Right lobe of liver (tissue), 6 donors: ENCODE measurements around the gene GIT1. TPM values are rescaled to one million over a fixed set of nuclear protein-coding genes. Genes with fewer than 3 reads are reported as not detected.

ENCODE experiments used
- ATAC-seq, 4 donors: fragments of 200-7000 bp; cut with Tn5 transposase; one replicate each; pipeline ENCODE4 v1.9.1; 2020; ENCODE audit warnings: mild to moderate bottlenecking in 4 of 4, moderate library complexity in 4 of 4
- DNase-seq, 3 donors: peaks; one replicate each; pipeline ENCODE4 v3.0.0-alpha.2; 2020
- H3K27ac ChIP-seq, 3 donors: fragments of 200-600 bp; one replicate each; pipeline ENCODE4 v1.8.0; 2022
- H3K27me3 ChIP-seq, 2 donors: fragments of 200-600 bp; one replicate each; pipeline ENCODE4 v1.8.0; 2022
- H3K36me3 ChIP-seq, 4 donors: fragments of 200-600 bp; sonication (generic) in 1 of 4; one replicate each; pipeline versions ENCODE4 v1.5.1 to v1.8.0; 2017 to 2022; ENCODE audit warnings: control low read depth in 1 of 4
- H3K4me1 ChIP-seq, 4 donors: fragments of 200-600 bp; sonication (generic) in 1 of 4; one replicate each; pipeline versions ENCODE4 v1.5.1 to v1.8.0; 2017 to 2022; ENCODE audit warnings: control low read depth in 1 of 4
- H3K4me3 ChIP-seq, 3 donors: fragments of 200-600 bp; one replicate each; pipeline ENCODE4 v1.8.0; 2022
- H3K9me3 ChIP-seq, 4 donors: fragments of 200-600 bp; sonication (generic) in 1 of 4; one replicate each; pipeline versions ENCODE4 v1.5.1 to v1.8.0; 2017 to 2022; ENCODE audit warnings: control low read depth in 1 of 4
- CTCF ChIP-seq, 4 donors: fragments of 200-600 bp in 3 of 4; fragments of 450-650 bp in 1 of 4; IDR thresholded peaks; one replicate each; pipeline versions ENCODE4 v1.5.1 to v1.8.0; 2016 to 2022; ENCODE audit warnings: antibody characterized with exemption in 4 of 4, mild to moderate bottlenecking in 2 of 4
- POLR2A ChIP-seq: fragments of 450-650 bp; IDR thresholded peaks from one replicate; pipeline ENCODE4 v1.6.1; 2017; ENCODE audit warnings: antibody characterized with exemption, mild to moderate bottlenecking
- WGBS: methylation state at CpG from one replicate; pipeline ENCODE4 v1.1.6; 2018; ENCODE audit warnings: low coverage, low lambda C conversion rate; ENCODE audit not compliant: insufficient coverage; ENCODE audit errors: missing lambda C conversion rate; 5-methylcytosine and 5-hydroxymethylcytosine counted together
- intact Hi-C, 2 donors: fragments of 100-400 bp; cut with DNase I; formaldehyde crosslinking; loops; one replicate each; pipeline versions ENCODE4 v1.11.2 to v1.14.1; 2022
- total RNA-seq, 6 experiments: library from RNA; depleted of rRNA in 2 of 6; stranded (reverse); fragments of >200 nt in 2 of 6; fragmentation: NEBNext Ultra II Directional in 3 of 6; extraction: Animal tissue kit (Norgen Biotek cat#: 25700) in 3 of 6; gene quantifications; one replicate each; pipeline versions ENCODE4 v1.1.0 to v1.2.4, GENCODE V29; 2016 to 2023
- donor health status: DM: no; HTN: yes; CAD: no.
- donor health status: DM: no; HTN: no; CAD: no.
- donor health status: DM: no; HTN: no; CAD: no.
- donor health status: DM: no; HTN: yes; CAD: no.
- donor health status: DM: no; HTN: yes; CAD: no.

GIT1 gene
- total RNA-seq, 6 experiments from 2014 or later: 7.1 to 15.9 (median 8.7) TPM

GRCh38 chr17:29557085-29557738 is 32.2 kb downstream of the GIT1 start:
- no CpG with 5 or more reads among the region's 1 CpG for WGBS

GRCh38 chr17:29555840-29556239 is 33.6 kb downstream of the GIT1 start:
- intact Hi-C loops: no loop called here
- TF ChIP-seq CTCF (IDR thresholded peaks at IDR 0.05) (peak in 1 of 4 donors; percentile 9), POLR2A (no peak)
- Histone ChIP-seq H3K4me1 (peaks cover 0 to 33% (median 14%) of the 10 kb centered on the region in 4 donors), H3K9me3 (no peaks in the 10 kb centered on the region), H3K36me3 (no peaks in the 10 kb centered on the region), H3K27ac (peak overlapping the region in 2 of 3 donors; percentile 6 to 43), H3K27me3 (no peaks in the 10 kb centered on the region), H3K4me3 (no peak overlapping the region)
- peak in 1 of 3 donors; percentile 82 for DNase-seq
- ATAC-seq: peak; percentile 93 to 97 (median 94)
- 12% methylated on average over 3 of the region's 3 CpGs for WGBS

More at GRCh38 chr17:29557085-29557738, 32.2 kb downstream of the GIT1 start:
- ATAC-seq: peak; percentile 57 to 72 (median 64)
- no peak overlapping the region for H3K4me3 ChIP-seq
- no peaks in the 10 kb centered on the region for H3K27me3 ChIP-seq
- no peaks in the 10 kb centered on the region for H3K9me3 ChIP-seq
- DNase-seq: peak in 1 of 3 donors; percentile 66
- TF ChIP-seq POLR2A: no peak
- no peak for TF ChIP-seq CTCF (IDR thresholded peaks at IDR 0.05)
- peaks cover 0 to 11% (median 5%) of the 10 kb centered on the region in 4 donors for H3K36me3 ChIP-seq
- H3K27ac ChIP-seq: no peak overlapping the region
- H3K4me1 ChIP-seq: peaks cover 0 to 47% (median 14%) of the 10 kb centered on the region in 4 donors
- intact Hi-C loops: no loop called here

DNA sequence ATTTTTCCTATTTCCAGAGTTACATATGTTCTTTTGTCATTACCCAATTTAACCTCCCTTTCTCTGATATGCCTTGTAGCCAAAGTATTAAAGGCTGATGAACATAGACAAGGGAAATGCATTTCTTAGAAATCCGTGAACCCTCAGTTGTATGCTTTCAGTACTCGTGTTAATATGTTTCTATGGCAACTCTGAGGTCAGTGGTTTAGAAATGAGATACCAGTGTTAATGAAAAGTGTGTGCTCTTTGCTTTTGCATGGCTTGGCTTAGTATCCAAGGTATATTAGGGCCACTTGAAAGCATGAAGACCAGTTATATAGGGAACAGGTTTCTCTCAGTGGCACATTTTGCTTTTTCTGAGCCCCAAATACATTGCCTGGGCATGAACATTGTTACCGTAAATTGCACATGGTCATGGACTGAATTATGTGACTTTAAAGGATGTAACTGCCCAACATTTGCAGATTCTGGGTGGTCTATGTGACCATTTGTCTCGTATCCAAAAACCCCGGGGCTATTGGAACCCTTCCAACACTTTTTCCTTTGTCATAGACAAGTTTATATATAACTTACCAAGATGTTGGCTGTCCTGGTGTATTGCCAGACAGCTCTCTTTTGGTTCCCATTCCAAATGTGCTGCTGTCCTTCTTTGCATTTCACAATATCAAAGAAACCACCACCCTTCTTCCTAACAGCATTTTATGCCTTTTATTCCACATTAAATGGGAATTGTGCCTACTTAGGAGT is 40.1 kb downstream of the GIT1 start:
- DNase-seq (no peak), ATAC-seq (peak in 1 of 4 donors; percentile 27)
- H3K4me1 ChIP-seq: peaks cover 0 to 13% (median 3%) of the 10 kb centered on the region in 4 donors
- no peak overlapping the region for H3K4me3 ChIP-seq
- intact Hi-C loops: no loop called here
- TF ChIP-seq POLR2A (no peak), CTCF (IDR thresholded peaks at IDR 0.05) (no peak)
- WGBS: 15% methylated on average over 4 of the region's 5 CpGs
- no peaks in the 10 kb centered on the region for H3K27me3 ChIP-seq
- H3K9me3 ChIP-seq: no peaks in the 10 kb centered on the region
- H3K36me3 ChIP-seq: no peaks in the 10 kb centered on the region
- no peak overlapping the region for H3K27ac ChIP-seq

DNA sequence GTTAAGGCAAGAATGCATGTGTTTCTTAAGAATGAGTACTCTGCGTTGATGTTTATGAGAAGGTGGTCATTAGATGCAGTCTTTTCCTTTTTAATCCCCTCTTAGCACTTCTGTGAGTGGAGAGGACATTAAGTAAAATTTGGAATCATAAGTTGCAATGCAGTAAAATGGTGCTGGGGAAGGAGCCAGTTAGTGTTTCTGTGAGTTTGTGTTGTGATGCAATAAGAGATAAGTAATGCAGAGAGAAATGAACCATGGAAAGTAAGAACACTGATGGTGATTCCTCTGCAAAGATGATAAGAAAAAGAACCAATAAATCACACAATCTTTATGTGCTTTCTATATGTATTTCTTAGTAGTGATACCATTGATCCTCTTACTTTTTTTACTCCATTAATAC is 42.6 kb downstream of the GIT1 start:
- Histone ChIP-seq H3K27me3 (no peaks in the 10 kb centered on the region), H3K9me3 (no peaks in the 10 kb centered on the region), H3K4me1 (peaks cover 0 to 13% (median 3%) of the 10 kb centered on the region in 4 donors), H3K27ac (no peak overlapping the region), H3K36me3 (peaks cover 0 to 7% (median 0%) of the 10 kb centered on the region in 4 donors), H3K4me3 (no peak overlapping the region)
- intact Hi-C loops: no loop called here
- ATAC-seq (peak in 2 of 4 donors; percentile 41 to 50), DNase-seq (no peak)
- TF ChIP-seq CTCF (IDR thresholded peaks at IDR 0.05) (no peak), POLR2A (no peak)
- WGBS: 94% methylated on average over 1 of the region's 1 CpG
